ENCODE data around the gene RNASE9.
"Not testable (repeated sequence)": the region's sequence is repeated elsewhere in the genome, so short reads cannot be mapped to it uniquely, and the experiment has no call there.

Gene RNASE9

GRCh38 chr14:20524027-20524426 is 36.8 kb downstream of the RNASE9 start:
- DNase-seq (ENCODE audit: low read depth in 2 of 3, low spot score in 2 of 3) = no peak

DNA sequence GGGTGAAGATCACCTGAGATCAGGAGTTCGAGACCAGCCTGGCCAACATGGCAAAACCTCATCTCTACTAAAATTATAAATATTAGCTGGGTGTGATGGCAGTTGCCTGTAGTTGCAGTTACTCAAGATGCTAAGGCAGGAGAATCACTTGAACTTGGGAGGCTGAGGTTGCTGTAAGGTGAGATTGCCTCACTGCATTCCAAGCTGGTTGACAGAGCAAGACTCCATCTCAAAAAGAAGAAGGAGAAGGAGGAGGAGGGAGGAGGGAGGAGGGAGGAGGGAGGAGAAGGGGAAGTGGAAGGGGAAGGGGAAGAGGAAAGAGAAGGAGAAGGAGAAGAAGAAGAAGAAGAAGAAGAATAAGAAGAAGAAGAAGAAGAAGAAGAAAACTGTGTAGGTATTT is 38.5 kb downstream of the RNASE9 start:
- DNase-seq (ENCODE audit: low read depth in 2 of 3, low spot score in 2 of 3) = no peak

- DNase-seq (ENCODE audit: low read depth in 2 of 3, low spot score in 2 of 3) = no peak
Observed at GRCh38 chr14:20516921-20517320, 43.9 kb downstream of the RNASE9 start.

GRCh38 chr14:20515846-20516245 is 45.0 kb downstream of the RNASE9 start:
- no peak for DNase-seq (ENCODE audit: low read depth in 2 of 3, low spot score in 2 of 3)

DNA sequence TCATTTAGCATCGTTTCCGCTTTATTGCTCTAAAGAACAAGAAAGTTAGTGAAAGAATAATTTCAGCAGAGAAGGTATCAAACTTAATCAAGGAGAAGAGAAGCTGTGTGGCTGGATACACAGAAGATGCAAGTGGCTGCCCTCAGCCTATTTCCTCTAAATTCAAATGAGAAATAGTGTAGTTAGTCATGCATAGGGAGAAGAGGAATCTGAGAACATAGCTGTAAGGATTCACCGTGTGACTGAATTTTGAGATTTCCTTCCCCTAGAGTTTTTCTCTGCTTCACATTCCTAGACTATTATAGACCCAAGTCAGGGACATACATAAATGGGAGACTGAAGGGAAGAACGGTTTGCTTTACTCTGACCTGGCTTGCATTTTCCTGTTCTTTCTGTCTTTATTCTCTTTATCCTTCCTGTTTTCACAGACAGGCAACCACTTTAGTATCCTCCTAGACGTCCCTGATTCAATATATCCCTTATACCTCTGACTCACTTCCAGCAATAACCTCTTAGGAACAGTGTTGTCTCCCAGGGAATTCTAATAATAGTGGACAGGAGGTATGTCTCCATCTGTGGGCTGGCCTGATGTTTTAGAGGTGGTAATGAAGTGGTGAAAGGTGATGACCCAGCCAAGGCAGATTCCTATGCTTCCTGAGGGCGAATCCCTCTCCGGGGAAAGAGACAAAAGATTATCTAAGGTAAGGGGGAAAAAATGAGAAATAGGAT is 48.5 kb downstream of the RNASE9 start:
- no peak for DNase-seq (ENCODE audit: low read depth in 2 of 3, low spot score in 2 of 3)

GRCh38 chr14:20508367-20508766 is 52.5 kb downstream of the RNASE9 start:
- no peak for DNase-seq (ENCODE audit: low read depth in 2 of 3, low spot score in 2 of 3)

GRCh38 chr14:20507537-20507936 is 53.3 kb downstream of the RNASE9 start:
- DNase-seq (ENCODE audit: low read depth in 2 of 3, low spot score in 2 of 3) = not testable (repeated sequence)

GRCh38 chr14:20506752-20507151 is 54.1 kb downstream of the RNASE9 start:
- DNase-seq (ENCODE audit: low read depth in 2 of 3, low spot score in 2 of 3) = not testable (repeated sequence)

DNA sequence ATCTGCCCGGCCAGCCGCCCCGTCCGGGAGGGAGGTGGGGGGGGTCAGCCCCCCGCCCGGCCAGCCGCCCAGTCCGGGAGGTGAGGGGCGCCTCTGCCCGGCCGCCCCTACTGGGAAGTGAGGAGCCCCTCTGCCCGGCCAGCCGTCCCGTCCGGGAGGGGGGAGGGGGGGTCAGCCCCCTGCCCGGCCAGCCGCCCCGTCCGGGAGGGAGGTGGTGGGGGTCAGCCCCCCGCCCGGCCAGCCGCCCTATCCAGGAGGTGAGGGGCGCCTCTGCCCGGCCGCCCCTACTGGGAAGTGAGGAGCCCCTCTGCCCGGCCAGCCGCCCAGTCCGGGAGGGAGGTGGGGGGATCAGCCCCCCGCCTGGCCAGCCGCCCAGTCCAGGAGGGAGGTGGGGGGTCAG is 54.6 kb downstream of the RNASE9 start:
- DNase-seq (ENCODE audit: low read depth in 2 of 3, low spot score in 2 of 3) = not testable (repeated sequence)

Data from activated CD8-positive, alpha-beta memory T cell treated with anti-CD3 and anti-CD28 coated beads for 48 hours (primary cell).